T-helper 2 cell treated with Interferon-gamma antibody and Interleukin-4, amounts not matched to agents 100 ng/mL and 5 ng/mL, for 36 hours (primary cell): ENCODE measurements around the gene SLITRK1. TPM values are rescaled to one million over a fixed set of nuclear protein-coding genes. Genes with fewer than 3 reads are reported as not detected.

ENCODE experiments used
- intact Hi-C: fragments of 100-400 bp; cut with micrococcal nuclease; formaldehyde crosslinking; loops from one replicate; pipeline ENCODE4 v1.15.1; 2023
- total RNA-seq: library from RNA; stranded (reverse); gene quantifications from 2 replicates; pipeline ENCODE4 v1.2.3, GENCODE V29; 2022

SLITRK1 gene, protein sequence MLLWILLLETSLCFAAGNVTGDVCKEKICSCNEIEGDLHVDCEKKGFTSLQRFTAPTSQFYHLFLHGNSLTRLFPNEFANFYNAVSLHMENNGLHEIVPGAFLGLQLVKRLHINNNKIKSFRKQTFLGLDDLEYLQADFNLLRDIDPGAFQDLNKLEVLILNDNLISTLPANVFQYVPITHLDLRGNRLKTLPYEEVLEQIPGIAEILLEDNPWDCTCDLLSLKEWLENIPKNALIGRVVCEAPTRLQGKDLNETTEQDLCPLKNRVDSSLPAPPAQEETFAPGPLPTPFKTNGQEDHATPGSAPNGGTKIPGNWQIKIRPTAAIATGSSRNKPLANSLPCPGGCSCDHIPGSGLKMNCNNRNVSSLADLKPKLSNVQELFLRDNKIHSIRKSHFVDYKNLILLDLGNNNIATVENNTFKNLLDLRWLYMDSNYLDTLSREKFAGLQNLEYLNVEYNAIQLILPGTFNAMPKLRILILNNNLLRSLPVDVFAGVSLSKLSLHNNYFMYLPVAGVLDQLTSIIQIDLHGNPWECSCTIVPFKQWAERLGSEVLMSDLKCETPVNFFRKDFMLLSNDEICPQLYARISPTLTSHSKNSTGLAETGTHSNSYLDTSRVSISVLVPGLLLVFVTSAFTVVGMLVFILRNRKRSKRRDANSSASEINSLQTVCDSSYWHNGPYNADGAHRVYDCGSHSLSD
- not detected in 2 replicates for total RNA-seq

GRCh38 chr13:83881917-83882605, at the start of gene SLITRK1:
SLITRK1 (minus strand) TSS chr13:83882474; CDS start chr13:83881507, 967 bp downstream.
- intact Hi-C loops, result no loop called here

DNA sequence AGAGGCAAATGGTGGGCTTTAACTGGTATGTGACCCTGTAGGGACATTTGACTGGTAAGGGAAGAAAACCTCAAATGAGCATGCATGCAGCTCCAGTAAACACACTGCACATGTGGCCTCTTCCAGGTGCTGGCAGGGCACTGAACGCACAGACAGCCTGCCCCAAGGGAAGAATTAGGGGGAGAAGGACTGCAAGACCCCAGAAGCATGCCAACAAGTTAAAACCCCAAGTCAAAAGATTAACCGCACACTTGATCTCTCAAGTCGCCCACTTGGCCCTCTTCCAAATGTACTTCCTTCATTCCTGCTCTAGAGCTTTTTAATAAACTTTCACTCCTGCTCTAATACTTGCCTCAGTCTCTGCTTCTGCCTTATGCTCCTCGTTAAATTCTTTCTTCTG, 46.9 kb upstream of the SLITRK1 start:
- intact Hi-C loops, result no loop called here

GRCh38 chr13:83919775-83920174, 37.5 kb upstream of the SLITRK1 start:
- intact Hi-C loops, result no loop called here

- intact Hi-C loops, result no loop called here
Observed at GRCh38 chr13:83914368-83914767, 32.1 kb upstream of the SLITRK1 start.

GRCh38 chr13:83907196-83907989, 25.1 kb upstream of the SLITRK1 start:
- intact Hi-C loops, result no loop called here

GRCh38 chr13:83906240-83906820, 24.1 kb upstream of the SLITRK1 start:
- intact Hi-C loops, result no loop called here

- intact Hi-C loops, result no loop called here
Observed at GRCh38 chr13:83905641-83906040, 23.4 kb upstream of the SLITRK1 start.

GRCh38 chr13:83895994-83896580, 13.8 kb upstream of the SLITRK1 start:
- intact Hi-C loops, result no loop called here

- intact Hi-C loops, result no loop called here
Observed at GRCh38 chr13:83890358-83890757, 8.1 kb upstream of the SLITRK1 start.

DNA sequence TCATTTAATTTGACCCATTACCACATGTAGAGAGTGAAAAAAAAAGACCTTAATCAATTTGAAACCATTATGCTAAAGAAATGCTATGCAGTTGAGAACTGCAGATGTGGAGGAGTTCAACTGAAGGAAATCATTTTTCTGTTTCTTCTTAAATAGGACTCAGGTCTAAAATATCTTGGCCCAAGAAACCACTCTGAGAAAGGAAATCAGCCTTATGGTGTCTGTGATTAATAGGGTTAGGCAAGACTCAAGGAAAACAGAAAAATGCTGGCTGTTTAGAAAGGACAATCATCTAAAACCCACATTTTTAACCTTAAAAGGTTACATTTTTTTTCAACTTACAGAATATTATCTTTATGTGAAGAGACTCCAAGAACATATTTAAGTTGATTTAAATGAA, 1.9 kb upstream of the SLITRK1 start:
- intact Hi-C loops, result no loop called here

- intact Hi-C loops, result no loop called here
Observed at GRCh38 chr13:83883061-83883523, 818 bp upstream of the SLITRK1 start.

DNA sequence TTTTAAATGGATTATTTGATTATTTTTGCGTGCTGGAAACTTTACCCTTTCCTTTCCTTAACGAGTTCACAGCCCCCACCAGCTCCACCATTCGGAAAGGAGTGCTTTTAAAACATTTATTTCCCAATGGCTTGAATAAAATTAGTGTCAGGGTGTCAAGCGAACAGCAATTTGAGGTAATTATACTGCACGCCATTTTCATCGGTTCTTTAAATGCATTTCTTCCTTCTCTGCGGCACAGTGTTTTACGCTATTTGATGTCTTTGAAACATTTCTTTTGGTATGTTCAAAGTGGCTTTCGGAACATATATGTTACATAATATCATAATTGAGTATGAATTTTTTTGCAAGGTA, 309 bp upstream of the SLITRK1 start:
- intact Hi-C loops, result no loop called here

DNA sequence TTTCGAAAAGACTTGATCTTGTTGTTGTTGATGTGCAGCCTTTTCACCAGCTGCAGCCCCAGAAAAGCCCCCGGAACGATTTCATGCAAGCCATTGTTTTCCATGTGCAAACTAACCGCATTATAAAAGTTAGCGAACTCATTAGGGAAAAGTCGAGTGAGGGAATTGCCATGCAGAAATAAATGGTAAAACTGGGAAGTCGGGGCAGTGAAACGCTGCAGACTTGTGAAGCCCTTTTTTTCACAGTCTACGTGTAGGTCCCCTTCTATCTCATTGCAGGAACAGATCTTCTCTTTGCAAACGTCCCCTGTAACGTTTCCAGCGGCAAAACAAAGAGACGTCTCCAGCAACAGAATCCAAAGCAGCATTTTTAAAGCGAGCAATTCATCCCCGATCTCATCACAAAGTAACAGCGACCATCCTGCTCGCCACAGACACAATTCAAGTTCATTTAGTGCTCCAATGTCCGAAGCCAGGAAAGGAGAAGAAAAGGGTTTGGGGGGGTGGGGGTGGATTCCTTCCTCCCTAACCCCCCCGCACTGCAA, 1.1 kb downstream of the SLITRK1 start:
- intact Hi-C loops, result no loop called here

DNA sequence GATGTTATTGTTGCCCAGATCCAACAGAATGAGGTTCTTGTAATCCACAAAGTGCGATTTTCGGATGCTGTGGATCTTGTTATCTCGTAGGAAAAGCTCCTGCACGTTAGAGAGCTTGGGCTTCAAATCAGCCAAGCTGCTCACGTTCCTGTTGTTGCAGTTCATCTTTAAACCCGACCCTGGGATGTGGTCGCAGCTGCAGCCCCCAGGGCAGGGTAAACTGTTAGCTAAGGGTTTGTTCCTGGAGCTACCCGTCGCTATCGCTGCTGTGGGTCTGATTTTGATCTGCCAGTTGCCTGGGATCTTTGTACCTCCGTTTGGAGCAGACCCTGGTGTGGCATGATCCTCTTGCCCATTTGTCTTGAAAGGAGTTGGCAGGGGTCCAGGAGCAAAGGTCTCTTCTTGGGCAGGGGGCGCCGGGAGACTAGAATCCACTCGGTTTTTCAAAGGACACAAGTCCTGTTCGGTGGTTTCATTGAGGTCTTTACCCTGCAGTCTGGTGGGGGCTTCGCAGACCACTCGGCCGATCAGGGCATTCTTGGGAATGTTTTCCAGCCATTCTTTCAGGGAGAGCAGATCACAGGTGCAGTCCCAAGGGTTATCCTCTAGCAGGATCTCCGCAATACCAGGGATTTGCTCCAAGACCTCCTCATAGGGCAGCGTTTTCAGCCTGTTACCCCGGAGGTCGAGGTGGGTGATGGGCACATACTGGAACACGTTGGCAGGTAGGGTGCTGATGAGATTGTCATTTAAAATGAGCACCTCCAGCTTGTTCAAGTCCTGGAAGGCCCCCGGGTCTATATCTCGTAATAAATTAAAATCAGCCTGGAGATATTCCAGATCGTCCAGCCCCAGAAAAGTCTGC, 1.8 kb downstream of the SLITRK1 start:
- intact Hi-C loops, result no loop called here

DNA sequence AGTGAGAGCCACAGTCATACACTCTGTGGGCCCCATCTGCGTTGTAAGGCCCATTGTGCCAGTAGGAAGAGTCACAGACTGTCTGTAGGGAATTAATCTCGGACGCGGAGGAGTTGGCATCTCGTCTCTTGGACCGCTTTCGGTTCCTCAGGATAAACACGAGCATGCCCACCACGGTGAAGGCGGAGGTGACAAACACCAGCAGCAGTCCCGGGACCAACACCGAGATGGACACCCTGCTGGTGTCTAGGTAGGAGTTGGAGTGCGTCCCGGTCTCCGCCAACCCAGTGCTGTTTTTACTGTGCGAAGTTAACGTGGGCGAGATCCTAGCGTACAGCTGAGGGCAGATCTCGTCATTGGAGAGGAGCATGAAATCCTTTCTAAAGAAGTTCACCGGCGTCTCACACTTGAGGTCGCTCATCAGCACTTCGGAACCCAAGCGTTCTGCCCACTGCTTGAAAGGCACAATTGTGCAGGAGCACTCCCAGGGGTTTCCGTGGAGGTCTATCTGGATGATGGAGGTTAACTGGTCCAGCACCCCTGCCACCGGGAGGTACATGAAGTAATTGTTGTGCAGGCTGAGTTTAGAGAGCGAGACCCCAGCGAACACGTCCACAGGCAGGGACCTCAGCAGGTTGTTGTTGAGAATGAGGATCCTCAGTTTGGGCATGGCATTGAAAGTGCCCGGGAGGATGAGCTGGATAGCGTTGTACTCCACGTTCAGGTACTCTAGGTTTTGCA, 2.7 kb downstream of the SLITRK1 start:
- intact Hi-C loops, result no loop called here

DNA sequence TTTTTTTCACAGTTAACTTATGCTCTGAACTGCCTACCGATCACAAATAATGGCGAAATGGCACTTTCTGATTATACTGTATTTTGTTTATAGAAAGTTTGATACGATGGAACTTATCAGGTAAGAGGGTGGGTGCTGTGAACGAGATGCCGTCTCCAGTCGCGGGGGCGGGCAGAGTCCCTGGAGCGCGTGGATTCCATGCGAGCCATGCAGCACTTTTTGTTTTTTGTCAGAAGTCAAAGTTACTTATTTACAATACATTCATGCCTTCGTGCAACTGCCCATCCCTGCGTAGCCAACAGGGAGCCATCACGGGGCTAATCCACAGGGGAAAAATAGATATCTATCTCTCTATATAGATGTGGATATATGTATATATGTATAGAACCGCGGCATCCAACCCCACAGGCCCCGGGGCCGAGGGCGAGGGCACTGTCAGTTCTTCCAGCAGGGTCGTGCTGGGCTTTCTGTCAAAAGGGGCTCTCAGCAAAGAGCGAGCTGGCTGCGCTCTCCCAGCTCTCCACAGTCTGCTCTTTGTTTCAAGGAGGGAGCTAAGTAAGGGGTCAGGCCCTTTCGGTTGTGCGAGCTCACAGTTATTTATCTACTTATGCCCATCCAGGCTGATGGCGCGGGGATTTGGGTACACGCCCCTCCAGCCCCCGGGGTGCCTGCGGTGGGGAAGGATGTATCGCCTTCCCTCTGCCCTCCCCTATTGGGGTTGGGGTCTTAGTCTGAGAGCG, 3.4 kb downstream of the SLITRK1 start:
- intact Hi-C loops, result no loop called here

DNA sequence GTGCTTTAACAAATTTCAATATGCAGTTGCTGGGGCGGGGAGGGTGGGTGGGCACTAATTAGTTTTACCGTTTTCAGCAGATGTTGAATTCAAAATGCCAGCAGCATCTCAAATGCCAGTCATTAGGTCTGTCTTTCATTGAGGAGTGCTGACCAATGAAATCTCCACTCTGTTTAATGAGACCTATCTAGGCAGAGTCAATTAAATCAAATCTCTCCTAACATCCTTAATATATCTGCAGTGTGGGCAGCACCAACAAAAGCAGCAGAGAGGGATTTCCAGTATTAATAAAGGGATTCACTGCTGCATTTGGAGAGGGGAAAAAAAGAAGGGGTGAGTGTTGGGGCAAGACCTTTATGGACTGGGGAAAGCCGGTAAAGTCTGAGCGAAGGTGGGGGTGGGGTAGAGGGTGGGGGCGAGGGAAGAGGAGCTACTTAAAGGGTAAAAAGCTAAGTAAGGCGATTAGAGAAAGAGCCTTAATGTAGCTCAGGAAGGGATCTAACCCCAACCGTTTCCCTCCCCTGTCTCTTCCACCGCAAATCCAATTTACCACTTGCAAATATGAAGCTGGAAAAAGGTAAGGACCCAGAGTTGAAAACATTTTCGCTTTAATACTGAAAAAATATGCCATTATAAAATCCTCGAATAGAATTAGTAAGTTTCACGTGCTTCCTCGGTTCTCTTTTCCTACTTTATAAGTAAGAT, 4.5 kb downstream of the SLITRK1 start:
- intact Hi-C loops, result no loop called here
